Measurements from ENCODE around the gene SLC39A11.

- TF ChIP-seq POLR2A (IDR thresholded peaks at IDR 0.05; ENCODE audit: low read depth, low read length) (no peak), PAX5 (IDR thresholded peaks at IDR 0.05; ENCODE audit: insufficient read depth, low read length, severe bottlenecking) (no peak), POLR2AphosphoS5 (IDR thresholded peaks at IDR 0.05; ENCODE audit: low read depth, low read length) (no peak), TAF1 (IDR thresholded peaks at IDR 0.05; ENCODE audit: low read depth, low read length) (no peak), POU2F2 (IDR thresholded peaks at IDR 0.05; ENCODE audit: low read depth, low read length) (no peak), SPI1 (IDR thresholded peaks at IDR 0.05; ENCODE audit: low read depth, low read length) (no peak)
Measured at GRCh38 chr17:72937707-72938106, 154.8 kb downstream of the SLC39A11 start.

Measured in GM12891 (cell line).